Fibroblast of lung (primary cell): Measurements from ENCODE around the gene STMN1. TPM values are rescaled to one million over a fixed set of nuclear protein-coding genes. Genes with fewer than 3 reads are reported as not detected.
A peak's percentile ranks its signal among the peaks of the same experiment; 100 is the strongest.

Source experiments
- DNase-seq, 2 donors: peaks; one replicate each; pipeline versions ENCODE4 v3.0.0 to v3.0.0-alpha.2; 2010; ENCODE audit warnings: low read depth in 2 of 2
- H2AFZ ChIP-seq: 2 replicates; pipeline ENCODE4 v1.5.1; 2012; ENCODE audit warnings: low read length, control low read depth, inconsistent platforms
- H3K27ac ChIP-seq: 2 replicates; pipeline ENCODE4 v1.5.1; 2011; ENCODE audit warnings: low read length, control low read depth; ENCODE audit not compliant: insufficient read depth
- H3K27me3 ChIP-seq: 2 replicates; pipeline ENCODE4 v1.5.1; 2011; ENCODE audit warnings: mild to moderate bottlenecking, low read length; ENCODE audit not compliant: control insufficient read depth, insufficient read depth
- H3K36me3 ChIP-seq: 2 replicates; pipeline ENCODE4 v1.5.1; 2011; ENCODE audit warnings: low read length; ENCODE audit not compliant: control insufficient read depth, insufficient read depth
- H3K4me1 ChIP-seq: 2 replicates; pipeline ENCODE4 v1.5.1; 2011; ENCODE audit warnings: low read length; ENCODE audit not compliant: control insufficient read depth, insufficient read depth; ENCODE audit errors: extremely low read depth
- H3K4me2 ChIP-seq: 2 replicates; pipeline ENCODE4 v1.5.1; 2011; ENCODE audit warnings: low read length, control low read depth; ENCODE audit not compliant: insufficient read depth; ENCODE audit errors: extremely low read depth
- H3K4me3 ChIP-seq, 4 experiments: fragments of 200-600 bp in 1 of 4; sonication (generic) in 1 of 4; replicated peaks in 1 of 4; 2 replicates each; pipeline ENCODE4 v1.5.1; 2011 to 2016; ENCODE audit warnings: low read length in 4 of 4, low read depth in 3 of 4, mild to moderate bottlenecking in 3 of 4, control low read depth in 2 of 4, inconsistent platforms in 1 of 4, mixed read lengths in 1 of 4; ENCODE audit not compliant: insufficient read depth in 1 of 4; ENCODE audit errors: control extremely low read depth in 1 of 4
- H3K79me2 ChIP-seq: 2 replicates; pipeline ENCODE4 v1.5.1; 2012; ENCODE audit warnings: mild to moderate bottlenecking, low read length, inconsistent platforms; ENCODE audit not compliant: control insufficient read depth, insufficient read depth
- H3K9ac ChIP-seq: 2 replicates; pipeline ENCODE4 v1.5.1; 2011; ENCODE audit warnings: mild to moderate bottlenecking, low read length, control low read depth; ENCODE audit not compliant: insufficient read depth
- H3K9me3 ChIP-seq: 2 replicates; pipeline ENCODE4 v1.5.1; 2012; ENCODE audit warnings: low read depth, low read length; ENCODE audit not compliant: control insufficient read depth, insufficient read depth
- H4K20me1 ChIP-seq: 2 replicates; pipeline ENCODE4 v1.5.1; 2011; ENCODE audit warnings: low read length; ENCODE audit not compliant: control insufficient read depth, insufficient read depth; ENCODE audit errors: extremely low read depth
- EZH2 ChIP-seq: IDR thresholded peaks from 2 replicates; pipeline ENCODE4 v1.5.1; 2012; ENCODE audit warnings: low read length, control low read depth, mild to moderate bottlenecking; ENCODE audit errors: missing control alignments
- polyA minus RNA-seq: library from RNA; depleted of rRNA, polyadenylated mRNA; stranded (reverse); fragments of >200 nt; gene quantifications from 2 replicates; pipeline ENCODE4 v1.2.3, GENCODE V29; 2011; ENCODE audit warnings: low replicate concordance
- polyA plus RNA-seq, 2 donors: library from polyadenylated mRNA; depleted of rRNA in 1 of 2; stranded (reverse) in 1 of 2; unstranded in 1 of 2; fragments of >200 nt; gene quantifications; 2 replicates each; pipeline ENCODE4 v1.2.1, GENCODE V29; 2011 to 2012; ENCODE audit warnings: missing spikeins in 1 of 2
- total RNA-seq: library from RNA; depleted of rRNA; stranded (reverse); fragments of >200 nt; gene quantifications from 2 replicates; pipeline ENCODE4 v1.2.1, GENCODE V29; 2014
- TF ChIP-seq, protein P1 (sequence below), 2 donors: IDR thresholded peaks in 1 of 2; conservative IDR thresholded peaks in 1 of 2; 1 replicate in 1 of 2; 2 replicates in 1 of 2; pipeline ENCODE4 v1.5.1; 2011 to 2012; ENCODE audit warnings: low read length in 2 of 2, control low read depth in 1 of 2, inconsistent platforms in 1 of 2, low read depth in 1 of 2, mild to moderate bottlenecking in 1 of 2

STMN1 gene
- total RNA-seq: 46.2 and 90.7 TPM in 2 replicates
- polyA plus RNA-seq: 94.7 and 304 TPM in 2 replicates
- 127 and 372 TPM in 2 replicates for polyA plus RNA-seq (2012)
- 5.7 and 45.2 TPM in 2 replicates for polyA minus RNA-seq

DNA sequence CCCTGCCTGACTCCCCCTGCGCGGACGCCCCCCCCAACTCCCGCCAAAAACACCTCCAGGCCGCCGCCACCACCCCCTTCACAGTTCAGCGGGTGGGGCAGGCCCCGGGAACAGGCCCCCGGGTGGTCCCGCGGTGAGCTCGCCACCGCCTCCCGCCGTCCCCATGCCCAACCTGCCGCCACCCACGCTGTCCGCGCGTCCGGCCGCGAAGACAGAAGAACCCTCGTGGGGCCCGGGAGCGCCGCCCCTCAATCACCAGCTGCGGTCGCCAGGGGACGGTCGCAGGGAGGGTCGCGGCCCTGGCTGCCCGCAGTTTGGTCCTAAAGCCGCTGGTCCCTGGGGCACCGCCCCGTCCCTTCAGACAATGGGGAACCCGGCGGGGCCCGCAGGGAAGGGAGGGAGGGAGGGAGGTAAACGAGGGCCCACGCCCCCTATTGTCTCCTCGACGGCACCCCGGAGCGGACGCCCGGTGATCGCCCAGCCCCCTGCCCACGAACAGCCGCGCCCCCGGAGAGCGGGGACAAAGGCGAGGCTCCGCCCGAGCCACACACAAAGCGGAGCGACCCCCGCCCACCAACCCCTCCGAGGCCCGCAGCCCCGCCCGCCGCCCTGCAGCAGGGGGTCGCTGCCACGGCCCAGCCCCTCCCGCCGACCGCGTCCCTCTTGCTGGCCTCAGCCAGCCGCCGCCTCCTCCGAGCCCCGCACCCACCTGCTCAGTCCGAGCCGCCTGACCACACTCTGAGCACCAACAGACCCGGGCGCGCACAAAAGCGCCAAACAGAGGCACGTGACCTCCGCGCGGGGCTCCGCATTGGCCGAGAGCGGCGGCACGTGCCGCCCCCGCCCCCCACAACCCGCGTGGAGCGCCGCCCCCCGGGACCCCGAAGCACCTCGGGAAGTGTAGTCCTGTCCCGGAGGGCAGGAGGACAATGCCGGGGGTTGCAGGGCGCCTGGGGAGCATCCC lies at the start of gene STMN1:
TSS of gene STMN1 (minus strand) at position 740 of the 964 bp plus-strand sequence. CDS start 1,743 bp downstream, outside the sequence.
- Histone ChIP-seq H3K27ac (peak within 1 kb of the TSS; percentile 73), H3K79me2 (peaks cover 35% of the 10 kb centered on the region), H4K20me1 (no peaks in the 10 kb centered on the region), H3K4me2 (peak within 1 kb of the TSS; percentile 77), H3K36me3 (peaks cover 3% of the 10 kb centered on the region), H3K4me3 (peak within 1 kb of the TSS; percentile 60 to 86 (median 76)), H3K9me3 (no peaks in the 10 kb centered on the region), H3K9ac (peak within 1 kb of the TSS; percentile 62), H3K27me3 (no peaks in the 10 kb centered on the region), H2AFZ (peak within 1 kb of the TSS; percentile 77), H3K4me1 (no peaks in the 10 kb centered on the region)
- no peak for TF ChIP-seq EZH2
- TF ChIP-seq, protein P1, sequence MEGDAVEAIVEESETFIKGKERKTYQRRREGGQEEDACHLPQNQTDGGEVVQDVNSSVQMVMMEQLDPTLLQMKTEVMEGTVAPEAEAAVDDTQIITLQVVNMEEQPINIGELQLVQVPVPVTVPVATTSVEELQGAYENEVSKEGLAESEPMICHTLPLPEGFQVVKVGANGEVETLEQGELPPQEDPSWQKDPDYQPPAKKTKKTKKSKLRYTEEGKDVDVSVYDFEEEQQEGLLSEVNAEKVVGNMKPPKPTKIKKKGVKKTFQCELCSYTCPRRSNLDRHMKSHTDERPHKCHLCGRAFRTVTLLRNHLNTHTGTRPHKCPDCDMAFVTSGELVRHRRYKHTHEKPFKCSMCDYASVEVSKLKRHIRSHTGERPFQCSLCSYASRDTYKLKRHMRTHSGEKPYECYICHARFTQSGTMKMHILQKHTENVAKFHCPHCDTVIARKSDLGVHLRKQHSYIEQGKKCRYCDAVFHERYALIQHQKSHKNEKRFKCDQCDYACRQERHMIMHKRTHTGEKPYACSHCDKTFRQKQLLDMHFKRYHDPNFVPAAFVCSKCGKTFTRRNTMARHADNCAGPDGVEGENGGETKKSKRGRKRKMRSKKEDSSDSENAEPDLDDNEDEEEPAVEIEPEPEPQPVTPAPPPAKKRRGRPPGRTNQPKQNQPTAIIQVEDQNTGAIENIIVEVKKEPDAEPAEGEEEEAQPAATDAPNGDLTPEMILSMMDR (conservative IDR thresholded peaks at IDR 0.05 in 1 of 2, IDR thresholded peaks at IDR 0.05 in 1 of 2; ENCODE audit: low read depth in 1 of 2, low read length in 2 of 2): no peak
- DNase-seq: peak; percentile 87

DNA sequence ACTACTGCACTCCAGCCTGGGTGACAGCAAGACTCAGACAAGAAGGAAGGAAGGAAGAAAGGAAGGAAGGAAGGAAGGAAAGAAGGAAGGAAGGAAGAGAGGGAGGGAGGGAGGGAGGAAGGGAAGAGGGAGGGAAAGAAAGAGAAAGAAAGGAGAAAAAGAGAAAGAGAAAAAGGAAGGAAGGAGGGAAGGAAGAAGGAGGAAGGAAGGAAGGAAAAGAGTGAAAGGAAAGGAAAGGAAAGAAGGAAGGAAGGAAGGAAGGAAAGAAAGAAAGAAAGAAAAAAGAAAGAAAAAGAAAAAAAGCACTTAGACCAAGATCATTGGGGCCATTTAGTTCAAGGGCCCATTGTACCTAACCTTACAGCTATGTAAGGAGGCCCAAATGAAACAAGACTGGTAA lies 49.3 kb upstream of the STMN1 start:
- no peak overlapping the region for H3K4me2 ChIP-seq
- no peaks in the 10 kb centered on the region for H3K27me3 ChIP-seq
- no peaks in the 10 kb centered on the region for H3K4me1 ChIP-seq
- H3K9ac ChIP-seq: no peak overlapping the region
- no peaks in the 10 kb centered on the region for H3K9me3 ChIP-seq
- H3K36me3 ChIP-seq: no peaks in the 10 kb centered on the region
- H4K20me1 ChIP-seq: no peaks in the 10 kb centered on the region
- no peaks in the 10 kb centered on the region for H3K79me2 ChIP-seq
- DNase-seq: no peak
- no peak overlapping the region for H3K27ac ChIP-seq
- TF ChIP-seq EZH2: no peak
- TF ChIP-seq, protein P1 (conservative IDR thresholded peaks at IDR 0.05 in 1 of 2, IDR thresholded peaks at IDR 0.05 in 1 of 2; ENCODE audit: low read depth in 1 of 2, low read length in 2 of 2): no peak
- no peak overlapping the region for H3K4me3 ChIP-seq
- no peak overlapping the region for H2AFZ ChIP-seq

DNA sequence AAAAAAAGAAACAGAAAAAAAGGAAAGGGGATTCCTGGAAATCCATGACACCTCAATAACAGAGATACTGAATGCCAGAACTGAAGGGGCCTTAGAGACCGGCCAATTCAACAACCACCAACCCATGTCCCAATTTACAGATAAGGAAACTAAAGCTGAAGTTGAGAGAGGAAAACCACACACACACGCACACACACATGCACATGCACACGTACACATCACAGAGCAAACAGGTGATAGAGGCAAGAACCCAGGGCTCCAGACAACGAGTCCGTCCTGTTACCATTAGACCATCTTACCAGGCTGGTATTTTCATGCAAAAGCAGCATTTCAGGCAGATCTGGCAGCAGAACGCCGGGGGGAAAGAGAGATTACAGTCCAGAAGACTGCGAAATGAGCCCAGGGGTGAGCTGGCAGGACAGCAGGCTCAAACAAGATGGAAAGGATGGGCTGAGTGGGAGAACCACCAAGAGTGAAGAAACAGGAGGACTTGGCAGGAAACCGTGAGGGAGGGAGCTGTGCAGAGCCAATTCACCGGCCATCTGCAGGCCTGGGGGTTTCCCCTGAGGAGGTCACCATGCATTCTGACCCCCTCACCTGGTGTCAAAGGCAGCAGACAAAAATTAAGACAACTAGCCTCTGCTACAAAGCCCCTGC lies 48.2 kb upstream of the STMN1 start:
- no peaks in the 10 kb centered on the region for H3K79me2 ChIP-seq
- no peaks in the 10 kb centered on the region for H3K9me3 ChIP-seq
- no peak overlapping the region for H3K4me2 ChIP-seq
- TF ChIP-seq EZH2: no peak
- TF ChIP-seq, protein P1 (conservative IDR thresholded peaks at IDR 0.05 in 1 of 2, IDR thresholded peaks at IDR 0.05 in 1 of 2; ENCODE audit: low read depth in 1 of 2, low read length in 2 of 2): no peak
- H3K27ac ChIP-seq: no peak overlapping the region
- H3K9ac ChIP-seq: no peak overlapping the region
- no peak for DNase-seq
- H3K36me3 ChIP-seq: no peaks in the 10 kb centered on the region
- no peaks in the 10 kb centered on the region for H3K4me1 ChIP-seq
- no peaks in the 10 kb centered on the region for H3K27me3 ChIP-seq
- no peak overlapping the region for H2AFZ ChIP-seq
- H3K4me3 ChIP-seq: no peak overlapping the region
- H4K20me1 ChIP-seq: no peaks in the 10 kb centered on the region
